Stimulated activated CD4-positive, alpha-beta T cell treated with anti-CD3 and anti-CD28 coated beads, Interleukin-4, amount 100 ng/mL, for 48 hours (primary cell): ENCODE data around the gene C10orf90.
"Not testable (repeated sequence)": the region's sequence is repeated elsewhere in the genome, so short reads cannot be mapped to it uniquely, and the experiment has no call there.

ENCODE experiments used
- DNase-seq, 2 donors: peaks; one replicate each; pipeline ENCODE4 v3.0.0-alpha.2; 2020; ENCODE audit warnings: low read depth in 2 of 2

Gene C10orf90

DNA sequence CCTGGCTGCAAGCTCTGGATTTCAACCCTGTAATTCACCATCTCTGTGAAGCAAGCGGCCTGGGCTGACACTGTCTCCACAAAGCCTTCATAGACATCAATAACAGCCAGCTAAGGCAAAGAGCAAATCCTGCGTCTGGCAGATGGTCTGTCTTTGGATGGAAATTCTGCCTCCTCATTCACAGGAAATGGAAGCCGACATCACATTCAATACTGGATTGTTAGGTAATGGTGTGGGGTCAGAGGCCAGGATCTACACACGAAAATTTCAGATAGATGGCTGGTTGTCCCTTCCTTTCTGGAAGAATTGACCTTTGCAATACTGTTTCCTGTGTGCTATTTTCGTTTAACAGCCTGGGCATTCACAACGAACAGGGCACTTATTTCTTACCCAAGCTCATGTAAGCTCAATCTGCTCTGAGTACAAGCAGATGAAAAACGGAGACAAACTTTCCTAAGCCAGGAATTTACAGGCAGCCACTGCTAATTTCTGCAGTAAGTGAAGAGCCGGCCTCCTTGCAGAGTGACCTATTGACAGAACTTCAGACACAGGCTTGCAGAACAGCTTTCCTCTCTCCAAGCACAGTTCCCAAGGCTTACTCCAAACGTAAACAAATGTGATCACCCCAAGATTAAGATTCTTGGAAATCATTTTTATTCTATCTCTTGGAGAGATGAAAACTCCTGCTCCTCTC, 279.2 kb downstream of the C10orf90 start:
- no peak for DNase-seq

DNA sequence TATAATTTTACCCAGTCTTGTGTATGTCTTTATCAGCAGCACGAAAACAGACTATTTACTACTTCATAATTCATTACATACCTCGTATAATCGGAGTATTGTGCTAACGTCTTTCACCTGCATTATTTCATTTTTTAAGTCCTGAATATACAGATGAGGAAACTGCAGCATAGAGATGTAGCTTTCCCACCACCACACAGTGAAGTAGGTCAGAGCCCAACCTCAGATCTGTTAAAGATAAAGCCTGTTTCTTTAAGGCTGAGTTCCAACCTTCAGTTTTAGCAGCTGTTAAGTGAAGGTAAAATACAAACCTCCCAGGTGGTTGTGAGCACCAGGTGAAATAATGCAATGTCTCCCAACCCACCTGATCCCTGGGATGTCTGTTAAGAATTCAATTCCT, 280.2 kb downstream of the C10orf90 start:
- no peak for DNase-seq

DNA sequence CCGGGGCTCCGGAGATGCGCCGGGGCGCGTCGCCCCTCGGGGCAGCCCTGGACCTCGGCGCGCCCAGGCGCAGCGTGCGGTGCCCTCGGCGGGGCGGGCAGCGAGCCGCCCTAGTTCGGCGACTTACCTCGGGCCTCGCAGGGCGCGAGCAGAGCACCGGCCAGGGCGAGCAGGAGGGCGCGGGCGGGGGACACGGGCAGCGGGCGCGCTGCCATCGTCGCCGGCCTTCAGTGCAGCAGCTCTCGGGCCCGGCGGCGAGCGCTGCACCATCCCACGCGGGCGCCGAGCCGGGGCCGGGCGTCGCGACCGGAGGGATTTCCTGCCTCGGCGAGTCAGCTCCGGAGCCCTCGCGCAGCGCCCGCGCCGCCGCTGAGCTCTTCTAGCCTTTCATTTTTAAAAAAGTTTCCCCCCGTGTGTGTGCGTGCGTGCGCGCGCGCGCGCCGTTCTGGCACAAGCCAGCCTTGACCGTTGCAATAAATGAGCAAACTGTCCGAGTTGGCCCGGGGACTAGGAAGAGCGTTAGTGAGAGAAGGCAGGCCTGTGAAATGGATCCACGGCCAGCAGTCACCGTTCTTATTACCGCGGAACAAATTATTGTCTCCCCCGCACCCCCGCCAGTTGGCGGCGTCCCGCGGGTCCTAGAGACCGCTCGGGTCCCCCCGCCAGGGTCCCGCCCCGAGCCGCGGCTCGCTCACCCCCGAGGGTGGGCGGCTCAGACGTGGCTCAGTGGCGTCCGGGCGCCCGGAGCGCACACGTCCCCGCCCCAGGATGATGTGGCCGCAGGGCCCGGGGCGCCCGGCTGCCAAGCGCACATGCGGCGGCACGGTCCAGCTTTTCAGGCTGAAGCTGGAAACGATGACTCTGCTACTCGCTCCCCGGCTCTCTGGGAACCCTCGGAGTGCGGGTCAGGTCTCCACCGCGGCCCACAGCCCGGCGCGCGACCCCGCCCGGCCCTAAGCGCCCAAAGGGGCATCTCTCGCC, 282.3 kb downstream of the C10orf90 start, which contains the start of gene ADAM12:
TSS of gene ADAM12 (minus strand) at position 547 of the 981 bp plus-strand sequence. CDS start at position 215, 332 bp downstream.
- DNase-seq = no peak

DNA sequence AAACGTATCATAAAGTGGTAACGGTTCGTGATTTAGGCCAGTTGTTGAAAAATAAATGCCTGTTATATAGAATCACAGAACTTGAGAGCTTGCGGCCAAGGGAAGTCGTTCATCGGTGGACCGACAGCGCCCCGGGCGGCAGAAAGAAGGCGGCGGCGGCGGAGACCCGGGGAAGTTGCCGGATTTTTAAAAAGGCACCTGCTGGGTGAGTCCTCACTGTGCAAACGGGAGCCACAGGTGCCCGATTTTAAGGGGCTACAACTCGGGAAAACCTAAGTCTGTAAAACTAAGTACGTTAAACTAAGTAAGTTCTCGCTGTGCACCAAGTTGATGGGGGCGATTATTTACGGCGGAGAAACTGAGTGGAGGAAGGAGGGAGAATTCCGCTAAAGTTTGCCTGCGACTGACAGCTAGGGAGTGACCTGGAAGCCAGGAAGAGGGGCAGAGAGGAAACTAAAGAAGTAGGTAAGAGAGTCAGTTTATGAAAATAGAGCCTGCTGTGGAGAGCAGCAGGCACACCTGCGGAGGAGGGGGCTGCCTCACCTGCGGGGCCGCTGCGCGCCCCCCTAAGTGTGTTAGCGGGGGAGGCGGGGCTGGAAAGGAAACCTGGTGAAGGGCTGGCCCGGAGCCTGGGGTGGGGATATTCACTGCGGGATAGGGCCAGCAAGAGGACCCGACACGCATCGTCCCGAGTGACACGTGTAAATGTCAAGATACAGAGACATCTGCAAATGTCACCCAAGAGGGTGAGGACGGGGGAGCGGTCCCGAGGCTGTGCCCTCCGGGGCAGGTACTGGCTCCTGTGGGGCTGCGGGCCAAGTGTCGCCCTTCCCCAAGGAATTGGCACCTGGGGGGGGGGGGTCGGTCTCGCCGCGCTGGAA, 283.2 kb downstream of the C10orf90 start:
- DNase-seq = peak; percentile 32 to 38

DNA sequence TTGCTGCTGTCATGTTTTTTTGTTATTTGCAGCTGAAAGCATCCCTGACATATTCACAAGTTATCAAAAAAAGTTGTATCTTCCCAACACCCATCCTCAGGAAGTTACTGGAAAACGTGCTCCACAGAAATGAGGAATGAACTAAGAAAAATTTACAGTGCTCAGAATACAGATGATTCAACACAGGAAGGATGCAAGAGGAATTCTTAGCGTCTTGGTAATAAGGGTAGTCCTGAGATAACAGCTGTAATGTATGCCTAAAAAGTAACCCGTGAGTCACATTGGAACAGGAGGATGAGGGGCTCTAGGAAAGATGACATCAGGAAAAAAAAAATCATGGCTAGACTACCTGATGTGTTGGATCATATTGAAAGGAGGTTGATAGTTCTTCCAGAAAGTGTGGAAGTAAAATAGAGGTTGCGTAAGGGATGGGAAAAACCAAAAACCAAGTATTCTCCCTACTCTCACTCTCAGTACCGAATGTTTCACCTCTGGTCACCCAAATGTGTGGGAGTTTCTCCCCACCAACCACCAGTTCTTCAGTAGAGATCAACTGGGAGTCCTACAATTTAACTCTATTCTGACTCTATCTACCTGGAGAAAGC, 286.1 kb downstream of the C10orf90 start:
- no peak for DNase-seq

DNA sequence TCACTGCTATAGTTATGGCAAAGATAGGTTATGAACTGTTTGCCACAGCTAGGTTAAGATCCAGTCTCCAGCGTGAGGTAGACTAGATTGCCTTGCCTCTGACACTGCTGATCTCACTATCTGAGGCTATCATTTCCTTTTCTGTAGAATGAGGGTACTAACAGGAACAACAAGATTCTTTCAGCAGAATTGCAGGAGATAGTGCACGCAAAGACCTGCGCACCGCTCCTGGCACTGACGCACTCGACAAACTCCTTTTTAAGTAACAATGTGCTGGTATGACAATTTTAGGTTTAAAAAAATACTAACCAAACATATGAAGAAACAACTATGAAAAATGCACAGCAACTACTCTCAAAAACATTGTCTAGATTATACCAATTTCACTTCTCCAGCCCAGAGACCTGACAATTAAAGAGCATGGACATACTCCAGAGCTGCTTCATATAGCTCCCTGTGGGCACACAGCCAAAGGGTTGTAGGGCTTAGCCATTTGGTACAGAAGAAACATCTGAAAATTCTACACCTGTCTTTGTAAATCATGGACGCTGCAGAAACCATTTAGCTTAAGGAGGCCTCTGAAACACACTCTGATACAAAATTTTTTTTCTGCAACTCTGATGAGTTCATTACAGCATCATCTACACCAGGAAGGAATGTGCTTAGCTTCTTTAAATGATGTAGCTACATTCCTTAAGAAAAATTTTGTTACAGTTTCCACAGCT, 290.0 kb downstream of the C10orf90 start:
- DNase-seq = no peak

DNA sequence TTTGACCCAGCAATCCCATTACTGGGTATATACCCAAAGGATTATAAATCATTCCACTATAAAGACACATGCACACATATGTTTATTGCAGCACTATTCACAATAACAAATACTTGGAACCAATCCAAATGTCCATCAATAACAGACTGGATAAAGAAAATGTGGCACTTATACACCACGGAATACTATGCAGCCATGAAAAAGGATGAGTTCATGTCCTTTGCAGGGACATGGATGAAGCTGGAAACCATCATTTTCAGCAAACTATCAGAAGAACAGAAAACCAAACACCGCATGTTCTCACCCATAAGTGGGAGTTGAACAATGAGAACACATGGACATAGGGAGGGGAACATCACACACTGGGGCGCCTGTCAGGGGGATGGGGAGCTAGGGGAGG, 291.3 kb downstream of the C10orf90 start:
- DNase-seq = not testable (repeated sequence)

DNA sequence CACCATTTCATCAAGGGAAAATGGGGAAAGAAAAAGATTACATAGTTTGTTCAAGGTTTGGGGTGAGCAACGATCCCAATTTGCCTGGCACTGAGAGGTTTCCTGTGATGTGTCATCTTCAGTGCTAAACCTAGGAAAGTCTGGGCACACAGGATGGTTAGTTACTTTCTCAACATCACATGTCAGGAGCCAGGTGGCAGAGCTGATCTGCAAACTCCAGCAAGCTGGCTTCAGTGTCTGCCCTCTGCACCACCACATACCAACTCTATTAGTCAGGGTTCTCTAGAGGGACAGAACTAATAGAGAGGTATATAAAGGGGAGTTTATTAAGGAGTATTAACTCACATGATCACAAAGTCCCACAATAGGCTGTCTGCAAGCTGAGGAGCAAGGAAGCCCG, 293.5 kb downstream of the C10orf90 start:
- DNase-seq = no peak

DNA sequence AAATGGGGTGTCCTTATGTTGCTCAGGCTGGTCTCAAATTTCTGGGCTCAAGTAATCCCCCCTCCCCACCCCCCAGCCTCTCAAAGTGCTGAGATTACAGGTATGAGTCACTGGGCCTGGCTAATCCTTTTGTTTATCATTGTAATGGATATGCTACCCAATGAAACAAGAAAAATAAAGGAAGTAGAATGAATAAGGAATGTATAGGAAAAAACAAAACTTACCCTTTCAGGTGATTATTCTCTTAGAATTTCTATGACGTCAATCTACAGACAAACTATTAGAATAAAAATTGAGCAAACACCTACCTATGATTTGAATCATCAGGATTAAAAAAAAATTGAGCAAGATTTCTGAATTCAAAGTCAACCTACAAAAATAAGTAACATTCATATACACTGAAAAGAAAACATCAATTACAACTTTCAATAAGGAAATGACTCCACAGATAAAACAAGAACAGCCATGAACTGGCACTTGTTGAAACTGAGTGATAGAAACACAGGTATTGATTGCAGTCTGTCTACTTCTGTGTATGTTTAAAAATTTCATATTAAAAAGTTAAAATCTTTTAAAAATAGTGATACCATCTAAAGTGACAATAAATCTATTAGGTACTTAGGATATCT, 294.5 kb downstream of the C10orf90 start:
- DNase-seq = no peak

DNA sequence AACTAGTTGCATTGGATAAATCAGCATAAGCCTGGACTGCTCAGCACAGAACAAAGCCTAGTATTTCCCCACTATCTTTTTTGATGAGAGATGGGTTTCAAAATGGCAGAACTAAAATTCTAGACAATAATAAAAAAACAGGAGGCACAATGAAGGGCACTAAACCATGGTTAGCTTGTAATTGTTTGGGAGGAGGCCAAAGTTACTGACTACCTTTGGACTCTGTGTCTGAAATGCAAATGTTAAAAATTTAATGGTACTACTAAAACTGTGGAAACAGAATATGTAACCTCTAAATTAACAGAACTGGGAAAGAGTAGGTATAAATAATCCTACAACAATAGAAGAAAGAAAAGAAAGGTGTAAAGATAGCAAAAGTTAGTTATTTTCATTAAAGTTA, 295.2 kb downstream of the C10orf90 start:
- no peak for DNase-seq
